Measurements from ENCODE around the gene PPP1R8.

PPP1R8 gene

DNA sequence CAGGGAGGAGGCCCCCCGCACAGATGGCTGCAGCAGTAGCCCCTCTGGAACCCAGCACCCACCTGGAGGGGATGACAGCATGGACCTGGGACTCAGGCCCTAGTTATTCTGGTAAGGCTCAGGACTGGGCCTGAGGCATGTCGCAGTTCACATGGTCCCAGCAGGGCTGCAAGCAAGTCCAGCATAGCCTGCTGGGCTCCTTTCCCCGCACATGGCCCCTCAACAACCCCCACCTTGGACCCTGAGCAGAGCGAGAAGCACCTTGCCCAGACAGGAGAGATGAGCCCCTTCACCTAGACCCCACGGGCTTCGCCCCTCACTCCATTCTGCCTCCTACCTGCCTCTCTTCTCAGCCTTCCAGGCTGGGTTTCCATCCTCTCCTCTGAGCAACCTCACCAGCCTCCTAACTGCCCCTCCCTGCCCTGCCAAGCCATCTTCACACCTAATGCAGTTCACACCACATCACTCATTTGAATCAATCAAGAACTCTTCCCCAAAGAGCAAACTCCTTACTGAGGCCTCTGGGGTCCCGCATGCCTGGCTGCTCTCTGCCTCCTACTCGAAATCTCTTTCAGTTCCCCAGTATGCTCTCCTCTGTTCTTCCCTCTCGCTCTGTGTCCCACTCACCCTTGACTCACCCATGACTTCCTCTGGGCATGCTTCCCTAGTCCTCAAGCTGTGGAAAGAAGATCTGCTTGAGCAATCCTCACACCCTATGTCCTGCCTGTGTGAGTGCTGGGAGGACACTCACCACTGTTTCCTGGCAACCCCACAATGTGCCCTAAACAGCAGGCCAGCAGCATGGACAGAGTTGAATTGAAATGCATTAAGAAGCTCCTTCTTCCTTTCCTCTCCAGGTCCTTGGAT lies 32.3 kb downstream of the PPP1R8 start:
- Histone ChIP-seq H3K14ac (ENCODE audit: low read length in 2 of 2) (peak overlapping the region in 1 of 2 experiments; percentile 31), H2BK15ac (ENCODE audit: low read depth, poor library complexity, severe bottlenecking) (peak overlapping the region; percentile 74), H3K4me3 (ENCODE audit: insufficient read depth in 1 of 2, low read depth in 1 of 2, low read length in 2 of 2) (peak overlapping the region in 1 of 2 experiments; percentile 21), H3K36me3 (ENCODE audit: control insufficient read depth in 1 of 2, insufficient read depth in 2 of 2, low read depth in 1 of 2, low read length in 2 of 2) (no peaks in the 10 kb centered on the region), H2AFZ (ENCODE audit: low read depth, low read length) (no peak overlapping the region), H3K9ac (ENCODE audit: low read length) (peak overlapping the region; percentile 84), H3K23ac (ENCODE audit: low read length in 2 of 2) (no peak overlapping the region), H3K27me3 (ENCODE audit: control insufficient read depth in 1 of 2, insufficient read depth in 1 of 2, low read length in 2 of 2) (no peaks in the 10 kb centered on the region), H2AK5ac (ENCODE audit: low read length, severe bottlenecking) (peak overlapping the region; percentile 20), H3K4me1 (ENCODE audit: control insufficient read depth, insufficient read depth, low read depth, low read length) (peaks cover 18% of the 10 kb centered on the region), H4K91ac (ENCODE audit: low read length) (peak overlapping the region; percentile 1), H2BK5ac (ENCODE audit: low read depth, low read length, poor library complexity, severe bottlenecking) (no peak overlapping the region), H2BK120ac (ENCODE audit: low read depth, low read length) (no peak overlapping the region), H3K79me1 (replicated peaks; ENCODE audit: low read length, poor library complexity, severe bottlenecking) (no peaks in the 10 kb centered on the region), H4K8ac (ENCODE audit: low read length) (peak overlapping the region; percentile 33), H3K27ac (ENCODE audit: low read length, poor library complexity, severe bottlenecking) (peak overlapping the region; percentile 0), H3K4me2 (ENCODE audit: low read length, poor library complexity, severe bottlenecking) (no peak overlapping the region), H3K4ac (ENCODE audit: low read depth in 1 of 2, low read length in 2 of 2) (peak overlapping the region in 1 of 2 experiments; percentile 5), H3K9me3 (ENCODE audit: control insufficient read depth, low read length) (no peaks in the 10 kb centered on the region), H2BK12ac (ENCODE audit: low read length in 2 of 2) (peak overlapping the region in 1 of 2 experiments; percentile 85), H3K18ac (ENCODE audit: low read depth in 1 of 2, low read length in 2 of 2) (peak overlapping the region; percentile 55 to 75)
- WGBS = 82% methylated on average over 9 of the region's 9 CpGs
- peak; percentile 99 for DNase-seq

DNA sequence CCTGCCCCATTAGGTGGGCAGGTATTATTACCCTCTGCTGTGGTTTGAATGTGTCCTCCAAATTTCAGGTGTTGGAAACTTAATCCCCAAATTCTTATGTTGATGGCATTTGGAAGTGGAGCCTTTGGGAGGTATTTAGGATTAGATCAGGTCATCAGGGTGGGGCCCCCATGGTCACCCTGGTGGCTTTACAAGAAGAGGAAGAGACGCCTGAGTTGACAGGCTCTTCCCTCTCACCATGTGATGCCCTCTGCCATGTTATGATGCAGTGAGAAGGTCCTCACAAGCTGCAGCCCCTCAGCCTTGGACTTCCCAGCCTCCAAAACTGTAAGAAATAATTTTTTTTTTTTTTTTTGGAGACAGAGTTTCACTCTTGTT lies 32.9 kb downstream of the PPP1R8 start:
- no peak for DNase-seq
- H3K27me3 ChIP-seq (ENCODE audit: control insufficient read depth in 1 of 2, insufficient read depth in 1 of 2, low read length in 2 of 2) = no peaks in the 10 kb centered on the region
- H3K4me3 ChIP-seq (ENCODE audit: insufficient read depth in 1 of 2, low read depth in 1 of 2, low read length in 2 of 2) = no peak overlapping the region
- WGBS = no CpG with 5 or more reads among the region's 1 CpG
- H2BK5ac ChIP-seq (ENCODE audit: low read depth, low read length, poor library complexity, severe bottlenecking) = no peak overlapping the region
- no peak overlapping the region for H3K14ac ChIP-seq (ENCODE audit: low read length in 2 of 2)
- no peak overlapping the region for H4K91ac ChIP-seq (ENCODE audit: low read length)
- no peak overlapping the region for H3K4me2 ChIP-seq (ENCODE audit: low read length, poor library complexity, severe bottlenecking)
- H2AK5ac ChIP-seq (ENCODE audit: low read length, severe bottlenecking) = no peak overlapping the region
- H2BK15ac ChIP-seq (ENCODE audit: low read depth, poor library complexity, severe bottlenecking) = peak overlapping the region; percentile 30
- no peaks in the 10 kb centered on the region for H3K79me1 ChIP-seq (replicated peaks; ENCODE audit: low read length, poor library complexity, severe bottlenecking)
- no peak overlapping the region for H2BK120ac ChIP-seq (ENCODE audit: low read depth, low read length)
- no peaks in the 10 kb centered on the region for H3K9me3 ChIP-seq (ENCODE audit: control insufficient read depth, low read length)
- H4K8ac ChIP-seq (ENCODE audit: low read length) = no peak overlapping the region
- H3K9ac ChIP-seq (ENCODE audit: low read length) = peak overlapping the region; percentile 84
- H3K18ac ChIP-seq (ENCODE audit: low read depth in 1 of 2, low read length in 2 of 2) = peak overlapping the region in 1 of 2 experiments; percentile 55
- no peak overlapping the region for H3K23ac ChIP-seq (ENCODE audit: low read length in 2 of 2)
- no peak overlapping the region for H2AFZ ChIP-seq (ENCODE audit: low read depth, low read length)
- H3K27ac ChIP-seq (ENCODE audit: low read length, poor library complexity, severe bottlenecking) = no peak overlapping the region
- no peaks in the 10 kb centered on the region for H3K36me3 ChIP-seq (ENCODE audit: control insufficient read depth in 1 of 2, insufficient read depth in 2 of 2, low read depth in 1 of 2, low read length in 2 of 2)
- H3K4ac ChIP-seq (ENCODE audit: low read depth in 1 of 2, low read length in 2 of 2) = no peak overlapping the region
- H3K4me1 ChIP-seq (ENCODE audit: control insufficient read depth, insufficient read depth, low read depth, low read length) = peaks cover 18% of the 10 kb centered on the region
- no peak overlapping the region for H2BK12ac ChIP-seq (ENCODE audit: low read length in 2 of 2)

DNA sequence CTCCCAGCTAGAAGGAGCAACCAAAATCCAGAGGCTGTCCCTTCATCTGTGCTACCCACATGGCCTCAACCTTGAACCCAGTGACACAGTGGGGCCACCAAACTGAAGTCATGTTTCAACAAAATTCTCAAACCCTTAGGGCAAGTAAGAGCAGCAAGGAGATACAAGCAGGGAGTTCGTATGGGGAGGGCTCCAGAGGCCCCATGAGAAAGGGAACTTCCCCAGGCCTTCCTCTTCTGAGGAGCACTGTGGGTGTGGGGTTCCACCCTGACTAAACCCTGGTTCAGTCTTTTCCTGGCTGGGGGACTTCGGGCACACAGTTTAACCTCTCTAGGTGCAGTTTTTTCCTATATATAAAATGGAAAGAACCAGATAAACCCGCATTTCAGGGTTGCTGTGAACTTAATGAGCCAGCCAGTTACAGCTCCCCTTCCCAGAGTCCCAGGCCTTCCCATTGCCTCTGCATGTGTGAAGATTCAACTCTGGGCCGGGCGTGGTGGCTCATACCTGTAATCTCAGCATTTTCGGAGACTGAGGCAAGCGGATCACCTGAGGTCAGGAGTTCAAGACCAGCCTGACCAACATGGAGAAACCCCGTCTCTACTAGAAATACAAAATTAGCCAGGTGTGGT lies 33.8 kb downstream of the PPP1R8 start:
- Histone ChIP-seq H3K27me3 (ENCODE audit: control insufficient read depth in 1 of 2, insufficient read depth in 1 of 2, low read length in 2 of 2) (no peaks in the 10 kb centered on the region), H3K36me3 (ENCODE audit: control insufficient read depth in 1 of 2, insufficient read depth in 2 of 2, low read depth in 1 of 2, low read length in 2 of 2) (no peaks in the 10 kb centered on the region), H3K79me1 (replicated peaks; ENCODE audit: low read length, poor library complexity, severe bottlenecking) (no peaks in the 10 kb centered on the region), H4K91ac (ENCODE audit: low read length) (no peak overlapping the region), H3K27ac (ENCODE audit: low read length, poor library complexity, severe bottlenecking) (no peak overlapping the region), H3K9me3 (ENCODE audit: control insufficient read depth, low read length) (no peaks in the 10 kb centered on the region), H2AK5ac (ENCODE audit: low read length, severe bottlenecking) (peak overlapping the region; percentile 33), H3K23ac (ENCODE audit: low read length in 2 of 2) (no peak overlapping the region), H2BK5ac (ENCODE audit: low read depth, low read length, poor library complexity, severe bottlenecking) (no peak overlapping the region), H3K9ac (ENCODE audit: low read length) (peak overlapping the region; percentile 84), H2AFZ (ENCODE audit: low read depth, low read length) (no peak overlapping the region), H2BK120ac (ENCODE audit: low read depth, low read length) (no peak overlapping the region), H3K4me2 (ENCODE audit: low read length, poor library complexity, severe bottlenecking) (no peak overlapping the region), H3K14ac (ENCODE audit: low read length in 2 of 2) (no peak overlapping the region), H2BK15ac (ENCODE audit: low read depth, poor library complexity, severe bottlenecking) (peak overlapping the region; percentile 77), H3K4ac (ENCODE audit: low read depth in 1 of 2, low read length in 2 of 2) (no peak overlapping the region), H4K8ac (ENCODE audit: low read length) (no peak overlapping the region), H3K4me1 (ENCODE audit: control insufficient read depth, insufficient read depth, low read depth, low read length) (peaks cover 25% of the 10 kb centered on the region), H2BK12ac (ENCODE audit: low read length in 2 of 2) (no peak overlapping the region), H3K4me3 (ENCODE audit: insufficient read depth in 1 of 2, low read depth in 1 of 2, low read length in 2 of 2) (no peak overlapping the region), H3K18ac (ENCODE audit: low read depth in 1 of 2, low read length in 2 of 2) (no peak overlapping the region)
- WGBS = 97% methylated on average over 8 of the region's 8 CpGs
- DNase-seq = peak; percentile 22

DNA sequence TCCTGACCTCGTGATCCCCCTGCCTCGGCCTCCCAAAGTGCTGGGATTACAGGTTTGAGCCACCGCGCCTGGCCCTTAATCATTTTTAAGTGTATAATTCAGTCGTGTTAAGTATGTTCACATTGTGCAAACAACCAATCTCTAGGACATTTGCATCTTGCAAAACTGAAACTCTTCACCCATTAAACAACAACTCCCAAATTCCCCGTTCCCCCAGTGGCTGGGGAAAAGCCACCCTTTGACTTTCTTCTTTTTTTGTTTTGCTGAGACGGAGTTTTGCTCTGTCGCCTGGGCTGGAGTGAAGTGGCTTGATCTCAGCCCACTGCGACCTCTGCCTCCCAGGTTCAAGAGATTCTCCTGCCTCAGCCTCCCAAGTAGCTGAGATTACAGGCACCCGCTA lies 35.2 kb downstream of the PPP1R8 start:
- no peaks in the 10 kb centered on the region for H3K36me3 ChIP-seq (ENCODE audit: control insufficient read depth in 1 of 2, insufficient read depth in 2 of 2, low read depth in 1 of 2, low read length in 2 of 2)
- 97% methylated on average over 8 of the region's 10 CpGs for WGBS
- no peaks in the 10 kb centered on the region for H3K9me3 ChIP-seq (ENCODE audit: control insufficient read depth, low read length)
- no peak overlapping the region for H2BK120ac ChIP-seq (ENCODE audit: low read depth, low read length)
- no peak overlapping the region for H2BK15ac ChIP-seq (ENCODE audit: low read depth, poor library complexity, severe bottlenecking)
- H3K14ac ChIP-seq (ENCODE audit: low read length in 2 of 2) = no peak overlapping the region
- H3K4ac ChIP-seq (ENCODE audit: low read depth in 1 of 2, low read length in 2 of 2) = no peak overlapping the region
- no peak overlapping the region for H2BK12ac ChIP-seq (ENCODE audit: low read length in 2 of 2)
- no peak overlapping the region for H2BK5ac ChIP-seq (ENCODE audit: low read depth, low read length, poor library complexity, severe bottlenecking)
- no peak overlapping the region for H4K91ac ChIP-seq (ENCODE audit: low read length)
- no peak overlapping the region for H3K23ac ChIP-seq (ENCODE audit: low read length in 2 of 2)
- H3K4me2 ChIP-seq (ENCODE audit: low read length, poor library complexity, severe bottlenecking) = no peak overlapping the region
- DNase-seq = no peak
- no peak overlapping the region for H3K27ac ChIP-seq (ENCODE audit: low read length, poor library complexity, severe bottlenecking)
- H2AK5ac ChIP-seq (ENCODE audit: low read length, severe bottlenecking) = no peak overlapping the region
- H2AFZ ChIP-seq (ENCODE audit: low read depth, low read length) = no peak overlapping the region
- peaks cover 25% of the 10 kb centered on the region for H3K4me1 ChIP-seq (ENCODE audit: control insufficient read depth, insufficient read depth, low read depth, low read length)
- H3K79me1 ChIP-seq (replicated peaks; ENCODE audit: low read length, poor library complexity, severe bottlenecking) = no peaks in the 10 kb centered on the region
- no peak overlapping the region for H3K18ac ChIP-seq (ENCODE audit: low read depth in 1 of 2, low read length in 2 of 2)
- no peak overlapping the region for H3K4me3 ChIP-seq (ENCODE audit: insufficient read depth in 1 of 2, low read depth in 1 of 2, low read length in 2 of 2)
- no peaks in the 10 kb centered on the region for H3K27me3 ChIP-seq (ENCODE audit: control insufficient read depth in 1 of 2, insufficient read depth in 1 of 2, low read length in 2 of 2)
- H3K9ac ChIP-seq (ENCODE audit: low read length) = no peak overlapping the region
- H4K8ac ChIP-seq (ENCODE audit: low read length) = no peak overlapping the region

Data from mesenchymal stem cell (in vitro differentiated cells and primary cell).